Testis (tissue), 3 donors: ENCODE data around the gene SLK. TPM values are rescaled to one million over a fixed set of nuclear protein-coding genes. Genes with fewer than 3 reads are reported as not detected.

Experiments
- DNase-seq: peaks from one replicate; pipeline ENCODE4 v3.0.0-alpha.2; 2019
- H3K27ac ChIP-seq, 2 donors: fragments of 200-600 bp; sonication (generic); one replicate each; pipeline ENCODE4 v1.5.1; 2019
- H3K27me3 ChIP-seq: fragments of 200-600 bp; sonication (generic); one replicate; pipeline ENCODE4 v1.5.1; 2019
- H3K36me3 ChIP-seq: fragments of 200-600 bp; sonication (generic); one replicate; pipeline ENCODE4 v1.5.1; 2017; ENCODE audit warnings: low read depth; ENCODE audit errors: missing control alignments
- H3K4me1 ChIP-seq: fragments of 200-600 bp; sonication (generic); one replicate; pipeline ENCODE4 v1.5.1; 2019
- H3K4me3 ChIP-seq, 2 donors: fragments of 200-600 bp; sonication (generic); one replicate each; pipeline ENCODE4 v1.5.1; 2017 to 2019
- H3K9me3 ChIP-seq: fragments of 200-600 bp; sonication (generic); one replicate; pipeline ENCODE4 v1.5.1; 2017
- CTCF ChIP-seq, 3 experiments: fragments of 450-650 bp in 2 of 3; fragments of 200-600 bp in 1 of 3; sonication (generic) in 1 of 3; IDR thresholded peaks; one replicate each; pipeline ENCODE4 v1.5.1; 2016 to 2019; ENCODE audit warnings: antibody characterized with exemption in 3 of 3, mild to moderate bottlenecking in 2 of 3, moderate library complexity in 1 of 3
- POLR2A ChIP-seq: fragments of 450-650 bp; IDR thresholded peaks from one replicate; pipeline ENCODE4 v1.6.1; 2017; ENCODE audit warnings: antibody characterized with exemption, mild to moderate bottlenecking, moderate library complexity
- WGBS, 2 donors: methylation state at CpG; one replicate each; pipeline ENCODE4 v1.1.5; 2018; 5-methylcytosine and 5-hydroxymethylcytosine counted together
- intact Hi-C: fragments of 100-400 bp; cut with DNase I; formaldehyde crosslinking; loops from one replicate; pipeline ENCODE4 v1.15.1; 2023; ENCODE audit warnings: low total_unique reads
- polyA plus RNA-seq: library from polyadenylated mRNA; stranded (reverse); fragments of 350-450 nt; fragmentation: Illumina TruSeq; extraction: RNeasy Lipid Tissue Mini Kit (QIAGEN cat#74804); gene quantifications from one replicate; pipeline ENCODE4 v1.2.3, GENCODE V29; 2014; ENCODE audit warnings: low read depth, low replicate concordance; ENCODE audit not compliant: insufficient read depth
- total RNA-seq, 2 donors: library from RNA; depleted of rRNA; stranded (reverse); fragments of >200 nt; gene quantifications; one replicate each; pipeline ENCODE4 v1.2.3, GENCODE V29; 2016

SLK gene
- total and polyA plus RNA-seq, 3 donors from 2014 or later = 10.7 to 59.4 (median 57.7) TPM

GRCh38 chr10:103960103-103960502, 6.8 kb upstream of the SLK start:
- TF ChIP-seq CTCF (IDR thresholded peaks at IDR 0.05) = no peak
- TF ChIP-seq POLR2A = no peak
- H3K4me3 ChIP-seq = no peak overlapping the region
- no peaks in the 10 kb centered on the region for H3K4me1 ChIP-seq
- DNase-seq = no peak
- intact Hi-C loops = no loop called here
- no peaks in the 10 kb centered on the region for H3K9me3 ChIP-seq
- 61 to 66% methylated on average over 3 of the region's 3 CpGs for WGBS, 2 donors
- no peaks in the 10 kb centered on the region for H3K27me3 ChIP-seq
- no peak overlapping the region for H3K27ac ChIP-seq
- H3K36me3 ChIP-seq = no peaks in the 10 kb centered on the region

- no peaks in the 10 kb centered on the region for H3K27me3 ChIP-seq
- WGBS, 2 donors = 0% methylated on average over 17 to 39 of the region's 55 CpGs
- H3K4me3 ChIP-seq = peak overlapping the region; percentile 80 to 93
- peak overlapping the region; percentile 96 to 99 for H3K27ac ChIP-seq
- no peaks in the 10 kb centered on the region for H3K9me3 ChIP-seq
- intact Hi-C loops = no loop called here
- peak; percentile 48 for DNase-seq
- TF ChIP-seq POLR2A (no peak), CTCF (IDR thresholded peaks at IDR 0.05) (no peak)
- H3K4me1 ChIP-seq = peaks cover 8% of the 10 kb centered on the region
- no peaks in the 10 kb centered on the region for H3K36me3 ChIP-seq
Observed at GRCh38 chr10:103967448-103968071, 620 bp downstream of the SLK start.

GRCh38 chr10:103968441-103969391, 1.8 kb downstream of the SLK start:
- Histone ChIP-seq H3K27me3 (no peaks in the 10 kb centered on the region), H3K36me3 (no peaks in the 10 kb centered on the region), H3K4me1 (peaks cover 8% of the 10 kb centered on the region), H3K9me3 (no peaks in the 10 kb centered on the region), H3K27ac (peak overlapping the region; percentile 96 to 99), H3K4me3 (peak overlapping the region; percentile 80 to 93)
- TF ChIP-seq POLR2A (no peak), CTCF (IDR thresholded peaks at IDR 0.05) (no peak)
- intact Hi-C loops = no loop called here
- 27 to 30% methylated on average over 23 of the region's 23 CpGs for WGBS, 2 donors
- no peak for DNase-seq

- 6 to 7% methylated on average over 4 of the region's 4 CpGs for WGBS, 2 donors
- no peak for DNase-seq
- Histone ChIP-seq H3K27ac (peak overlapping the region; percentile 96 to 99), H3K9me3 (no peaks in the 10 kb centered on the region), H3K4me1 (peaks cover 8% of the 10 kb centered on the region), H3K36me3 (no peaks in the 10 kb centered on the region), H3K4me3 (peak overlapping the region; percentile 80 to 93), H3K27me3 (no peaks in the 10 kb centered on the region)
- TF ChIP-seq CTCF (IDR thresholded peaks at IDR 0.05) = no peak
- TF ChIP-seq POLR2A = no peak
- intact Hi-C loops = no loop called here
Observed at GRCh38 chr10:103969436-103969835, 2.5 kb downstream of the SLK start.
